ENCODE measurements around the gene C1orf94. TPM values are rescaled to one million over a fixed set of nuclear protein-coding genes. Genes with fewer than 3 reads are reported as not detected.

C1orf94 gene
- total and polyA plus RNA-seq, 2 experiments from 2014 or later = 4.3 to 5.3 TPM

DNA sequence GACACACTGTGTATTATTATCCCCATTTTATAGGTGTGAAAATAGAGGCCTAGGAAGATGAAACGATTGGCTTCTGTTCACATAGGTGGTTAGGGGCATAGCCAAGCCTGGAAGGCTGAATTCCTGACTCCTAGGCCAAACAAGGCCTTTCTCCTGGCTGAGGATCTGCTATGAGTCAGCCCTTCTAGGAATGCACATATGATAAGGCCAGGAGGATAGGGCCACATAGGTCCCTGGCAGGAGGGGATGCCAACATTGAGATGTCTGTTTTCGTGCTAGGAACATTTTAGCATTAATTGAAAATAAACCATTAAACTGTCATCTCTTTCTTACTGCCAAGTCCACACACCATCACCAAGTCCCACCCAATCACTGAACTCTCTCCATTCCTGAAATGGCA, 20.8 kb upstream of the C1orf94 start:
- peaks cover 85% of the 10 kb centered on the region for H3K79me2 ChIP-seq (replicated peaks; ENCODE audit: insufficient read depth)
- H3K27ac ChIP-seq (ENCODE audit: low read depth) = no peak overlapping the region
- no peak for ATAC-seq
- H3F3A ChIP-seq (replicated peaks; ENCODE audit: low read depth) = no peaks in the 10 kb centered on the region
- no peaks in the 10 kb centered on the region for H3K36me3 ChIP-seq (ENCODE audit: insufficient read depth)
- no peak overlapping the region for H3K4me2 ChIP-seq
- no peak overlapping the region for H2AFZ ChIP-seq
- Mint-ChIP-seq H3K36me3 (ENCODE audit: low read depth) (peaks cover 30% of the 10 kb centered on the region), H3K27ac (no peak overlapping the region), H3K4me3 (no peak overlapping the region), H3K9me3 (no peaks in the 10 kb centered on the region; the same call in 2 of the 3 replicates), H3K27me3 (ENCODE audit: insufficient read depth, low read depth, poor library complexity) (peaks cover 3% of the 10 kb centered on the region), H3K4me1 (peaks cover 23% of the 10 kb centered on the region)
- H3K9me2 ChIP-seq (ENCODE audit: insufficient read depth) = 0 out of 2 replicates have a peak, but pooled peaks cover 9% of the 10 kb centered on the region
- no peak overlapping the region for H3K4me3 ChIP-seq
- DNase-seq (ENCODE audit: low spot score) = no peak
- TF ChIP-seq EZH2 (IDR thresholded peaks at IDR 0.05; ENCODE audit: low read depth, unreplicated experiment) (no peak), JUNB (IDR thresholded peaks at IDR 0.05; ENCODE audit: unreplicated experiment) (no peak), ZNF331 (CRISPR knock-in tag; IDR thresholded peaks at IDR 0.05; ENCODE audit: low read depth) (no peak), CREB1 (CRISPR knock-in tag; IDR thresholded peaks at IDR 0.05; ENCODE audit: low read depth) (no peak), POLR2AphosphoS5 (IDR thresholded peaks at IDR 0.05; ENCODE audit: low read depth) (no peak), ZNF114 (CRISPR knock-in tag; IDR thresholded peaks at IDR 0.05) (no peak)
- TF ChIP-seq, protein P1, sequence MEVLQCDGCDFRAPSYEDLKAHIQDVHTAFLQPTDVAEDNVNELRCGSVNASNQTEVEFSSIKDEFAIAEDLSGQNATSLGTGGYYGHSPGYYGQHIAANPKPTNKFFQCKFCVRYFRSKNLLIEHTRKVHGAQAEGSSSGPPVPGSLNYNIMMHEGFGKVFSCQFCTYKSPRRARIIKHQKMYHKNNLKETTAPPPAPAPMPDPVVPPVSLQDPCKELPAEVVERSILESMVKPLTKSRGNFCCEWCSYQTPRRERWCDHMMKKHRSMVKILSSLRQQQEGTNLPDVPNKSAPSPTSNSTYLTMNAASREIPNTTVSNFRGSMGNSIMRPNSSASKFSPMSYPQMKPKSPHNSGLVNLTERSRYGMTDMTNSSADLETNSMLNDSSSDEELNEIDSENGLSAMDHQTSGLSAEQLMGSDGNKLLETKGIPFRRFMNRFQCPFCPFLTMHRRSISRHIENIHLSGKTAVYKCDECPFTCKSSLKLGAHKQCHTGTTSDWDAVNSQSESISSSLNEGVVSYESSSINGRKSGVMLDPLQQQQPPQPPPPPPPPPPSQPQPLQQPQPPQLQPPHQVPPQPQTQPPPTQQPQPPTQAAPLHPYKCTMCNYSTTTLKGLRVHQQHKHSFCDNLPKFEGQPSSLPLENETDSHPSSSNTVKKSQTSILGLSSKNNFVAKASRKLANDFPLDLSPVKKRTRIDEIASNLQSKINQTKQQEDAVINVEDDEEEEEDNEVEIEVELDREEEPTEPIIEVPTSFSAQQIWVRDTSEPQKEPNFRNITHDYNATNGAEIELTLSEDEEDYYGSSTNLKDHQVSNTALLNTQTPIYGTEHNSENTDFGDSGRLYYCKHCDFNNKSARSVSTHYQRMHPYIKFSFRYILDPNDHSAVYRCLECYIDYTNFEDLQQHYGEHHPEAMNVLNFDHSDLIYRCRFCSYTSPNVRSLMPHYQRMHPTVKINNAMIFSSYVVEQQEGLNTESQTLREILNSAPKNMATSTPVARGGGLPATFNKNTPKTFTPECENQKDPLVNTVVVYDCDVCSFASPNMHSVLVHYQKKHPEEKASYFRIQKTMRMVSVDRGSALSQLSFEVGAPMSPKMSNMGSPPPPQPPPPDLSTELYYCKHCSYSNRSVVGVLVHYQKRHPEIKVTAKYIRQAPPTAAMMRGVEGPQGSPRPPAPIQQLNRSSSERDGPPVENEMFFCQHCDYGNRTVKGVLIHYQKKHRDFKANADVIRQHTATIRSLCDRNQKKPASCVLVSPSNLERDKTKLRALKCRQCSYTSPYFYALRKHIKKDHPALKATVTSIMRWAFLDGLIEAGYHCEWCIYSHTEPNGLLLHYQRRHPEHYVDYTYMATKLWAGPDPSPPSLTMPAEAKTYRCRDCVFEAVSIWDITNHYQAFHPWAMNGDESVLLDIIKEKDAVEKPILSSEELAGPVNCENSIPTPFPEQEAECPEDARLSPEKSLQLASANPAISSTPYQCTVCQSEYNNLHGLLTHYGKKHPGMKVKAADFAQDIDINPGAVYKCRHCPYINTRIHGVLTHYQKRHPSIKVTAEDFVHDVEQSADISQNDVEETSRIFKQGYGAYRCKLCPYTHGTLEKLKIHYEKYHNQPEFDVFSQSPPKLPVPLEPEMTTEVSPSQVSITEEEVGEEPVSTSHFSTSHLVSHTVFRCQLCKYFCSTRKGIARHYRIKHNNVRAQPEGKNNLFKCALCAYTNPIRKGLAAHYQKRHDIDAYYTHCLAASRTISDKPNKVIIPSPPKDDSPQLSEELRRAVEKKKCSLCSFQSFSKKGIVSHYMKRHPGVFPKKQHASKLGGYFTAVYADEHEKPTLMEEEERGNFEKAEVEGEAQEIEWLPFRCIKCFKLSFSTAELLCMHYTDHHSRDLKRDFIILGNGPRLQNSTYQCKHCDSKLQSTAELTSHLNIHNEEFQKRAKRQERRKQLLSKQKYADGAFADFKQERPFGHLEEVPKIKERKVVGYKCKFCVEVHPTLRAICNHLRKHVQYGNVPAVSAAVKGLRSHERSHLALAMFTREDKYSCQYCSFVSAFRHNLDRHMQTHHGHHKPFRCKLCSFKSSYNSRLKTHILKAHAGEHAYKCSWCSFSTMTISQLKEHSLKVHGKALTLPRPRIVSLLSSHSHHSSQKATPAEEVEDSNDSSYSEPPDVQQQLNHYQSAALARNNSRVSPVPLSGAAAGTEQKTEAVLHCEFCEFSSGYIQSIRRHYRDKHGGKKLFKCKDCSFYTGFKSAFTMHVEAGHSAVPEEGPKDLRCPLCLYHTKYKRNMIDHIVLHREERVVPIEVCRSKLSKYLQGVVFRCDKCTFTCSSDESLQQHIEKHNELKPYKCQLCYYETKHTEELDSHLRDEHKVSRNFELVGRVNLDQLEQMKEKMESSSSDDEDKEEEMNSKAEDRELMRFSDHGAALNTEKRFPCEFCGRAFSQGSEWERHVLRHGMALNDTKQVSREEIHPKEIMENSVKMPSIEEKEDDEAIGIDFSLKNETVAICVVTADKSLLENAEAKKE (CRISPR knock-in tag; IDR thresholded peaks at IDR 0.05) = no peak
- TF ChIP-seq, protein P2, sequence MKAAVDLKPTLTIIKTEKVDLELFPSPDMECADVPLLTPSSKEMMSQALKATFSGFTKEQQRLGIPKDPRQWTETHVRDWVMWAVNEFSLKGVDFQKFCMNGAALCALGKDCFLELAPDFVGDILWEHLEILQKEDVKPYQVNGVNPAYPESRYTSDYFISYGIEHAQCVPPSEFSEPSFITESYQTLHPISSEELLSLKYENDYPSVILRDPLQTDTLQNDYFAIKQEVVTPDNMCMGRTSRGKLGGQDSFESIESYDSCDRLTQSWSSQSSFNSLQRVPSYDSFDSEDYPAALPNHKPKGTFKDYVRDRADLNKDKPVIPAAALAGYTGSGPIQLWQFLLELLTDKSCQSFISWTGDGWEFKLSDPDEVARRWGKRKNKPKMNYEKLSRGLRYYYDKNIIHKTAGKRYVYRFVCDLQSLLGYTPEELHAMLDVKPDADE (IDR thresholded peaks at IDR 0.05) = no peak
- TF ChIP-seq, protein P3, sequence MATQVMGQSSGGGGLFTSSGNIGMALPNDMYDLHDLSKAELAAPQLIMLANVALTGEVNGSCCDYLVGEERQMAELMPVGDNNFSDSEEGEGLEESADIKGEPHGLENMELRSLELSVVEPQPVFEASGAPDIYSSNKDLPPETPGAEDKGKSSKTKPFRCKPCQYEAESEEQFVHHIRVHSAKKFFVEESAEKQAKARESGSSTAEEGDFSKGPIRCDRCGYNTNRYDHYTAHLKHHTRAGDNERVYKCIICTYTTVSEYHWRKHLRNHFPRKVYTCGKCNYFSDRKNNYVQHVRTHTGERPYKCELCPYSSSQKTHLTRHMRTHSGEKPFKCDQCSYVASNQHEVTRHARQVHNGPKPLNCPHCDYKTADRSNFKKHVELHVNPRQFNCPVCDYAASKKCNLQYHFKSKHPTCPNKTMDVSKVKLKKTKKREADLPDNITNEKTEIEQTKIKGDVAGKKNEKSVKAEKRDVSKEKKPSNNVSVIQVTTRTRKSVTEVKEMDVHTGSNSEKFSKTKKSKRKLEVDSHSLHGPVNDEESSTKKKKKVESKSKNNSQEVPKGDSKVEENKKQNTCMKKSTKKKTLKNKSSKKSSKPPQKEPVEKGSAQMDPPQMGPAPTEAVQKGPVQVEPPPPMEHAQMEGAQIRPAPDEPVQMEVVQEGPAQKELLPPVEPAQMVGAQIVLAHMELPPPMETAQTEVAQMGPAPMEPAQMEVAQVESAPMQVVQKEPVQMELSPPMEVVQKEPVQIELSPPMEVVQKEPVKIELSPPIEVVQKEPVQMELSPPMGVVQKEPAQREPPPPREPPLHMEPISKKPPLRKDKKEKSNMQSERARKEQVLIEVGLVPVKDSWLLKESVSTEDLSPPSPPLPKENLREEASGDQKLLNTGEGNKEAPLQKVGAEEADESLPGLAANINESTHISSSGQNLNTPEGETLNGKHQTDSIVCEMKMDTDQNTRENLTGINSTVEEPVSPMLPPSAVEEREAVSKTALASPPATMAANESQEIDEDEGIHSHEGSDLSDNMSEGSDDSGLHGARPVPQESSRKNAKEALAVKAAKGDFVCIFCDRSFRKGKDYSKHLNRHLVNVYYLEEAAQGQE (IDR thresholded peaks at IDR 0.05; ENCODE audit: unreplicated experiment) = no peak
- TF ChIP-seq, protein P4, sequence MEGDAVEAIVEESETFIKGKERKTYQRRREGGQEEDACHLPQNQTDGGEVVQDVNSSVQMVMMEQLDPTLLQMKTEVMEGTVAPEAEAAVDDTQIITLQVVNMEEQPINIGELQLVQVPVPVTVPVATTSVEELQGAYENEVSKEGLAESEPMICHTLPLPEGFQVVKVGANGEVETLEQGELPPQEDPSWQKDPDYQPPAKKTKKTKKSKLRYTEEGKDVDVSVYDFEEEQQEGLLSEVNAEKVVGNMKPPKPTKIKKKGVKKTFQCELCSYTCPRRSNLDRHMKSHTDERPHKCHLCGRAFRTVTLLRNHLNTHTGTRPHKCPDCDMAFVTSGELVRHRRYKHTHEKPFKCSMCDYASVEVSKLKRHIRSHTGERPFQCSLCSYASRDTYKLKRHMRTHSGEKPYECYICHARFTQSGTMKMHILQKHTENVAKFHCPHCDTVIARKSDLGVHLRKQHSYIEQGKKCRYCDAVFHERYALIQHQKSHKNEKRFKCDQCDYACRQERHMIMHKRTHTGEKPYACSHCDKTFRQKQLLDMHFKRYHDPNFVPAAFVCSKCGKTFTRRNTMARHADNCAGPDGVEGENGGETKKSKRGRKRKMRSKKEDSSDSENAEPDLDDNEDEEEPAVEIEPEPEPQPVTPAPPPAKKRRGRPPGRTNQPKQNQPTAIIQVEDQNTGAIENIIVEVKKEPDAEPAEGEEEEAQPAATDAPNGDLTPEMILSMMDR (conservative IDR thresholded peaks at IDR 0.05; ENCODE audit: low read depth in 2 of 2) = no peak
- H4K20me1 ChIP-seq (replicated peaks; ENCODE audit: insufficient read depth) = peaks cover 19% of the 10 kb centered on the region
- no peaks in the 10 kb centered on the region; the same call in 1 of the 2 replicates for H3K4me1 ChIP-seq (ENCODE audit: insufficient read depth)
- H3K27me3 ChIP-seq (ENCODE audit: insufficient read depth) = no peaks in the 10 kb centered on the region

Data from GM23338 (cell line).